Adrenal gland (tissue), 12 donors: ENCODE data around the gene NR6A1. TPM values are rescaled to one million over a fixed set of nuclear protein-coding genes. Genes with fewer than 3 reads are reported as not detected.

Experiments used
- DNase-seq, 7 donors: peaks; one replicate each; pipeline ENCODE4 v3.0.0-alpha.2; 2019 to 2020
- H3K27ac ChIP-seq, 5 donors: fragments of 200-600 bp; sonication (generic) in 4 of 5; 1 replicate in 3 of 5; 2 replicates in 2 of 5; pipeline versions ENCODE4 v1.5.1 to v1.8.0; 2016 to 2020; ENCODE audit warnings: mild to moderate bottlenecking in 1 of 5
- H3K27me3 ChIP-seq: fragments of 200-600 bp; 2 replicates; pipeline ENCODE4 v1.8.0; 2021
- H3K36me3 ChIP-seq, 2 donors: fragments of 200-600 bp; replicated peaks in 1 of 2; 1 replicate in 1 of 2; 2 replicates in 1 of 2; pipeline versions ENCODE4 v1.5.1 to v1.8.0; 2018 to 2022
- H3K4me1 ChIP-seq, 2 donors: fragments of 200-600 bp; replicated peaks in 1 of 2; 1 replicate in 1 of 2; 2 replicates in 1 of 2; pipeline versions ENCODE4 v1.5.1 to v1.8.0; 2018 to 2021
- H3K4me3 ChIP-seq, 4 donors: fragments of 200-600 bp; sonication (generic) in 3 of 4; one replicate each; pipeline ENCODE4 v1.5.1; 2016 to 2018
- H3K9me3 ChIP-seq, 3 donors: fragments of 200-600 bp; sonication (generic) in 1 of 3; replicated peaks in 1 of 3; 1 replicate in 2 of 3; 2 replicates in 1 of 3; pipeline versions ENCODE4 v1.5.1 to v1.8.0; 2016 to 2021
- CTCF ChIP-seq, 6 experiments: fragments of 450-650 bp in 4 of 6; fragments of 200-600 bp in 2 of 6; sonication (generic) in 1 of 6; IDR thresholded peaks; 1 replicate in 5 of 6; 2 replicates in 1 of 6; pipeline versions ENCODE4 v1.5.1 to v1.8.0; 2016 to 2021; ENCODE audit warnings: antibody characterized with exemption in 6 of 6, mild to moderate bottlenecking in 2 of 6, moderate library complexity in 1 of 6
- POLR2A ChIP-seq, 2 donors: fragments of 450-650 bp; IDR thresholded peaks; one replicate each; pipeline ENCODE4 v1.6.1; 2017; ENCODE audit warnings: antibody characterized with exemption in 2 of 2, mild to moderate bottlenecking in 2 of 2, moderate library complexity in 1 of 2
- WGBS, 4 donors: extraction: QIAGEN DNeasy Blood & Tissue Kit in 2 of 4; methylation state at CpG; one replicate each; pipeline versions ENCODE4 v1.1.5 to v1.1.7; 2013 to 2017; 5-methylcytosine and 5-hydroxymethylcytosine counted together
- intact Hi-C, 2 donors: fragments of 100-400 bp; cut with DNase I; formaldehyde crosslinking; loops; one replicate each; pipeline versions ENCODE4 v1.14.1 to v1.15.0; 2022 to 2023
- polyA plus RNA-seq, 3 donors: library from polyadenylated mRNA; stranded (reverse); fragments of 200-250 nt in 2 of 3; fragments of 350-450 nt in 1 of 3; fragmentation: Illumina TruSeq in 1 of 3; extraction: RNeasy Lipid Tissue Mini Kit (QIAGEN cat#74804) in 1 of 3; gene quantifications; one replicate each; pipeline ENCODE4 v1.2.3, GENCODE V29; 2013 to 2014
- total RNA-seq, 9 donors: library from RNA; depleted of rRNA in 4 of 9; stranded (reverse); fragments of >200 nt in 4 of 9; fragments of 120-200 nt in 1 of 9; fragmentation: NEBNext Ultra II Directional in 1 of 9; extraction: Animal tissue kit (Norgen Biotek cat#: 25700) in 1 of 9; gene quantifications; one replicate each; pipeline versions ENCODE4 v1.1.0 to v1.2.4, GENCODE V29; 2013 to 2023
- donor health status: healthy with polysubstance abuse.
- donor health status: Bipolar disorder and iron deficiency.
- donor health status: DM: yes; HTN: yes; CAD: no.
- donor health status: DM: no; HTN: no; CAD: no.
- donor health status: DM: no; HTN: no; CAD: no.
- donor health status: DM: yes; HTN: yes; CAD: no.

NR6A1 gene
- total and polyA plus RNA-seq, 12 donors = 0.46 to 9.8 (median 1.5) TPM

- peaks cover 4 to 5% of the 10 kb centered on the region in 2 donors for H3K4me1 ChIP-seq
- H3K36me3 ChIP-seq = no peaks in the 10 kb centered on the region
- WGBS, 4 donors = 71 to 82% (median 78%) methylated on average over 7 of the region's 7 CpGs
- no peak overlapping the region for H3K4me3 ChIP-seq
- DNase-seq = no peak
- no peak overlapping the region for H3K27ac ChIP-seq
- no peak for TF ChIP-seq CTCF (IDR thresholded peaks at IDR 0.05)
- no peak for TF ChIP-seq POLR2A (IDR thresholded peaks at IDR 0.05)
- no peaks in the 10 kb centered on the region for H3K9me3 ChIP-seq
- H3K27me3 ChIP-seq = peaks cover 7% of the 10 kb centered on the region
- intact Hi-C loops = no loop called here
Measured at GRCh38 chr9:124472770-124473169, 298.3 kb downstream of the NR6A1 start.

- Histone ChIP-seq H3K27me3 (no peaks in the 10 kb centered on the region), H3K36me3 (no peaks in the 10 kb centered on the region), H3K27ac (no peak overlapping the region), H3K4me1 (no peaks in the 10 kb centered on the region), H3K9me3 (no peaks in the 10 kb centered on the region), H3K4me3 (no peak overlapping the region)
- 72 to 83% (median 79%) methylated on average over 5 to 9 of the region's 9 CpGs for WGBS, 4 donors
- no peak for DNase-seq
- TF ChIP-seq POLR2A (IDR thresholded peaks at IDR 0.05) (no peak), CTCF (IDR thresholded peaks at IDR 0.05) (no peak)
- intact Hi-C loops = no loop called here
Measured at GRCh38 chr9:124471761-124472160, 299.4 kb downstream of the NR6A1 start.

- Histone ChIP-seq H3K4me3 (no peak overlapping the region), H3K36me3 (no peaks in the 10 kb centered on the region), H3K27me3 (no peaks in the 10 kb centered on the region), H3K27ac (no peak overlapping the region), H3K9me3 (no peaks in the 10 kb centered on the region), H3K4me1 (no peaks in the 10 kb centered on the region)
- DNase-seq = no peak
- WGBS, 4 donors = 86 to 88% (median 87%) methylated on average over 4 to 7 of the region's 7 CpGs
- no peak for TF ChIP-seq POLR2A (IDR thresholded peaks at IDR 0.05)
- TF ChIP-seq CTCF (IDR thresholded peaks at IDR 0.05) = no peak
- intact Hi-C loops = no loop called here
Measured at GRCh38 chr9:124470726-124471125, 300.4 kb downstream of the NR6A1 start.

- Histone ChIP-seq H3K4me1 (no peaks in the 10 kb centered on the region), H3K9me3 (no peaks in the 10 kb centered on the region), H3K27me3 (no peaks in the 10 kb centered on the region), H3K36me3 (no peaks in the 10 kb centered on the region), H3K4me3 (no peak overlapping the region), H3K27ac (no peak overlapping the region)
- TF ChIP-seq CTCF (IDR thresholded peaks at IDR 0.05) (no peak), POLR2A (IDR thresholded peaks at IDR 0.05) (no peak)
- no peak for DNase-seq
- WGBS, 4 donors = 76 to 100% (median 91%) methylated on average over 2 to 13 of the region's 13 CpGs
- intact Hi-C loops = no loop called here
Measured at GRCh38 chr9:124470306-124470705, 300.8 kb downstream of the NR6A1 start.
